ENCODE measurements around the gene UQCR11.

UQCR11 gene

GRCh38 chr19:1634242-1634937 lies 29.1 kb upstream of the UQCR11 start:
- DNase-seq: no peak

- DNase-seq: no peak
Measured at GRCh38 chr19:1633269-1633826, 28.1 kb upstream of the UQCR11 start.

GRCh38 chr19:1632462-1633268 lies 27.4 kb upstream of the UQCR11 start:
- no peak for DNase-seq

- DNase-seq: no peak
Measured at GRCh38 chr19:1631557-1632100, 26.4 kb upstream of the UQCR11 start.

GRCh38 chr19:1630811-1631210 lies 25.5 kb upstream of the UQCR11 start:
- no peak for DNase-seq

- DNase-seq: no peak
Measured at GRCh38 chr19:1630012-1630411, 24.8 kb upstream of the UQCR11 start.

GRCh38 chr19:1629256-1629808 lies 24.1 kb upstream of the UQCR11 start:
- DNase-seq: no peak

- DNase-seq: no peak
Measured at GRCh38 chr19:1627194-1627593, 21.9 kb upstream of the UQCR11 start.

- no peak for DNase-seq
Measured at GRCh38 chr19:1626417-1627010, 21.3 kb upstream of the UQCR11 start.

- DNase-seq: peak; percentile 28
Measured at GRCh38 chr19:1624458-1624857, 19.2 kb upstream of the UQCR11 start.

GRCh38 chr19:1622541-1622940 lies 17.3 kb upstream of the UQCR11 start:
- no peak for DNase-seq

GRCh38 chr19:1622007-1622406 lies 16.7 kb upstream of the UQCR11 start:
- DNase-seq: no peak

GRCh38 chr19:1621574-1621973 lies 16.3 kb upstream of the UQCR11 start:
- no peak for DNase-seq

GRCh38 chr19:1621021-1621420 lies 15.8 kb upstream of the UQCR11 start:
- DNase-seq: no peak

GRCh38 chr19:1620502-1620901 lies 15.2 kb upstream of the UQCR11 start:
- no peak for DNase-seq

GRCh38 chr19:1619703-1620102 lies 14.4 kb upstream of the UQCR11 start:
- no peak for DNase-seq

- DNase-seq: no peak
Measured at GRCh38 chr19:1619094-1619439, 13.8 kb upstream of the UQCR11 start.

- DNase-seq: peak; percentile 53
Measured at GRCh38 chr19:1618157-1619093, 13.2 kb upstream of the UQCR11 start.

GRCh38 chr19:1616875-1617274 lies 11.6 kb upstream of the UQCR11 start:
- DNase-seq: no peak

- DNase-seq: no peak
Measured at GRCh38 chr19:1616396-1616795, 11.1 kb upstream of the UQCR11 start.

- DNase-seq: no peak
Measured at GRCh38 chr19:1615156-1615765, 10.0 kb upstream of the UQCR11 start.

All from RPMI8226 (cell line).